Colonic mucosa (tissue), 4 donors: ENCODE data around the gene OR11H7. TPM values are rescaled to one million over a fixed set of nuclear protein-coding genes. Genes with fewer than 3 reads are reported as not detected.

Source experiments
- DNase-seq: peaks from one replicate; pipeline ENCODE4 v3.0.0-alpha.2; 2020
- H3K27ac ChIP-seq: fragments of 200-600 bp; one replicate; pipeline ENCODE4 v1.8.0; 2021
- H3K27me3 ChIP-seq: fragments of 200-600 bp; one replicate; pipeline ENCODE4 v1.8.0; 2021
- H3K36me3 ChIP-seq: fragments of 200-600 bp; one replicate; pipeline ENCODE4 v1.8.0; 2021
- H3K4me1 ChIP-seq: fragments of 200-600 bp; one replicate; pipeline ENCODE4 v1.8.0; 2021; ENCODE audit warnings: mild to moderate bottlenecking
- H3K4me3 ChIP-seq: fragments of 200-600 bp; one replicate; pipeline ENCODE4 v1.8.0; 2021
- H3K9ac ChIP-seq, 2 donors: one replicate each; pipeline ENCODE4 v1.7.0; 2013; ENCODE audit warnings: control low read depth in 2 of 2, low read depth in 2 of 2, low read length in 2 of 2
- H3K9me3 ChIP-seq: fragments of 200-600 bp; one replicate; pipeline ENCODE4 v1.8.0; 2021
- intact Hi-C: fragments of 100-400 bp; cut with DNase I; formaldehyde crosslinking; loops from one replicate; pipeline ENCODE4 v1.14.1; 2022
- total RNA-seq, 2 donors: library from RNA; stranded (reverse); fragmentation: NEBNext Ultra II Directional in 1 of 2; extraction: Animal tissue kit (Norgen Biotek cat#: 25700) in 1 of 2; gene quantifications; one replicate each; pipeline ENCODE4 v1.2.1, GENCODE V29; 2021
- TF ChIP-seq, protein P1 (sequence below): fragments of 200-600 bp; IDR thresholded peaks from one replicate; pipeline ENCODE4 v1.8.0; 2022; ENCODE audit warnings: antibody characterized with exemption, mild to moderate bottlenecking
- donor health status: healthy.
- donor health status: DM: no; HTN: no; CAD: no.
- donor health status: DM: no; HTN: no; CAD: no.

The OR11H7 gene
- not detected for total RNA-seq

DNA sequence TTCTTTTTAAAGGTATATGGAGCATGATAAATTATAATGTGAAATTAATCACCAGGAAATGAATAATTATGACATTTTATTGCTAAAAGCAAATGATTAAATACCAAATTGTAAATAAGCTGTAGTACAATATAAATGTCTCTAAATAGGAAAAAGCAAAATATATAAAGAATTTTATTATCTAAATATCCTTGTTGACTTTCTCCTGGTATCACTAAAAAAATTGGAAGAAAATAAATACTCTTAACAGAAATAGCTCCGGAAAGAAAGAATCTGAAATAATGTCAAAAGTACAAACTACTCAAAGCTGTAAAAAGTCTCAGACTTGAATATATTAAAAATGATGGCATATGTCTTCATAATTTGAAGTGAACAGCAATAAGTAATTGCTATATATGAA is at the start of gene OR11H7:
Gene OR11H7 (plus strand): TSS at position 301 of the 400 bp plus-strand sequence.
- Histone ChIP-seq H3K27ac (no peak within 1 kb of the TSS), H3K36me3 (no peaks in the 10 kb centered on the region), H3K27me3 (no peaks in the 10 kb centered on the region), H3K9me3 (no peaks in the 10 kb centered on the region), H3K9ac (no peak within 1 kb of the TSS), H3K4me3 (no peak within 1 kb of the TSS), H3K4me1 (no peaks in the 10 kb centered on the region)
- intact Hi-C loops, result no loop called here
- no peak for DNase-seq
- TF ChIP-seq, protein P1, sequence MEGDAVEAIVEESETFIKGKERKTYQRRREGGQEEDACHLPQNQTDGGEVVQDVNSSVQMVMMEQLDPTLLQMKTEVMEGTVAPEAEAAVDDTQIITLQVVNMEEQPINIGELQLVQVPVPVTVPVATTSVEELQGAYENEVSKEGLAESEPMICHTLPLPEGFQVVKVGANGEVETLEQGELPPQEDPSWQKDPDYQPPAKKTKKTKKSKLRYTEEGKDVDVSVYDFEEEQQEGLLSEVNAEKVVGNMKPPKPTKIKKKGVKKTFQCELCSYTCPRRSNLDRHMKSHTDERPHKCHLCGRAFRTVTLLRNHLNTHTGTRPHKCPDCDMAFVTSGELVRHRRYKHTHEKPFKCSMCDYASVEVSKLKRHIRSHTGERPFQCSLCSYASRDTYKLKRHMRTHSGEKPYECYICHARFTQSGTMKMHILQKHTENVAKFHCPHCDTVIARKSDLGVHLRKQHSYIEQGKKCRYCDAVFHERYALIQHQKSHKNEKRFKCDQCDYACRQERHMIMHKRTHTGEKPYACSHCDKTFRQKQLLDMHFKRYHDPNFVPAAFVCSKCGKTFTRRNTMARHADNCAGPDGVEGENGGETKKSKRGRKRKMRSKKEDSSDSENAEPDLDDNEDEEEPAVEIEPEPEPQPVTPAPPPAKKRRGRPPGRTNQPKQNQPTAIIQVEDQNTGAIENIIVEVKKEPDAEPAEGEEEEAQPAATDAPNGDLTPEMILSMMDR, result no peak

DNA sequence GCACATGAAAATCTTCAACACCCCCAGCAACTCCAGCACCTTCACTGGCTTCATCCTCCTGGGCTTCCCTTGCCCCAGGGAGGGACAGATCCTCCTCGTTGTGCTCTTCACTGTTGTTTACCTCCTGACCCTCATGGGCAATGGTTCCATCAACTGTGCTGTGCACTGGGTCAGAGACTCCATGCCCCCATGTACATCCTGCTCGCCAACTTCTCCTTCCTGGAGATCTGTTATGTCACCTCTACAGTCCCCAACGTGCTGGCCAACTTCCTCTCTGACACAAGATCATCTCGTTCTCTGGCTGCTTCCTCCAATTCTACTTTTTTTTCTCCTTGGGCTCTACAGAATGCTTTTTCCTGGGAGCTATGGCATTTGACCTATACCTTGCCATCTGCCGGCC is 49.6 kb upstream of the OR11H7 start:
- no peak for DNase-seq
- Histone ChIP-seq H3K4me3 (no peak overlapping the region), H3K9me3 (no peaks in the 10 kb centered on the region), H3K27me3 (no peaks in the 10 kb centered on the region), H3K4me1 (no peaks in the 10 kb centered on the region), H3K9ac (no peak overlapping the region), H3K36me3 (no peaks in the 10 kb centered on the region), H3K27ac (no peak overlapping the region)
- TF ChIP-seq, protein P1, result no peak
- intact Hi-C loops, result no loop called here

DNA sequence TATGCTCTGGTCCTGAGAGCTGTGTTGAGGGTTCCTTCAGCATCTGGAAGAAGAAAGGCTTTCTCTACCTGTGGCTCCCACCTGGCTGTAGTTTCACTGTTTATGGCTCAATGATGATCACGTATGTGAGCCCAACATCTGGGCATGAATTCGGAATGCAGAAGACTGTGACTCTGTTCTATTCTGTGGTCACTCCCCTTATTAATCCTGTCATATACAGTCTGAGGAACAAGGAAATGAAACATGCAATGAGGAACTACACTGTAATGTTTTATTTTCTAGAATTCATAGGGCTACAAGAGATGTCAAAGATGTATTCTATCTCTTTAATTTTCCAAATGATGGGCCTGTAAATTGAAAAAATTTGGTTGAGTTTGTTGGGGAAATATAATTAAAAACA is 48.9 kb upstream of the OR11H7 start:
- no peak overlapping the region for H3K27ac ChIP-seq

DNA sequence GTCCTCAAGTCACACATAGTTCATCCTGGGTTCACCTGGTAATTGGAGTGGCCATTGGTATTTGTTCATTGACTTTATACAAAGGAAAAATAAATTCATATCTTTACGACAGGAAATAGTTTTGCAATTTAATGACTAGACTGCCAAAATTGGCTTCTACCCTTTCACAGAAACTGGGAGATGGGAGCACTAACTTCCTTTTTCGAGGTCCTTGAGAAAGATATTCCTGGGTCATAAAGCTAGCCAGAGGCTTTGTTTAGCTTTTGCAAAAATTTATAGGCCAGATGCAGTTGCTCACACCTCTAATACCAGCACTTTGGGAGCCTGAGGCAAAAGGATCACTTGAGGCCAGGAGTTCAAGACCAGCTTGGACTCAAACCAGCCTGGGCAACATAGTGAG is 48.3 kb upstream of the OR11H7 start:
- H3K9me3 ChIP-seq, result no peaks in the 10 kb centered on the region
- H3K4me1 ChIP-seq, result no peaks in the 10 kb centered on the region
- H3K4me3 ChIP-seq, result no peak overlapping the region
- H3K36me3 ChIP-seq, result no peaks in the 10 kb centered on the region
- H3K27me3 ChIP-seq, result no peaks in the 10 kb centered on the region
- DNase-seq, result no peak
- no peak overlapping the region for H3K9ac ChIP-seq
- intact Hi-C loops, result no loop called here
- TF ChIP-seq, protein P1, result no peak
- H3K27ac ChIP-seq, result no peak overlapping the region

More for the DNA sequence above, 48.9 kb upstream of the OR11H7 start:
- Histone ChIP-seq H3K4me1 (no peaks in the 10 kb centered on the region), H3K9ac (no peak overlapping the region), H3K36me3 (no peaks in the 10 kb centered on the region), H3K9me3 (no peaks in the 10 kb centered on the region), H3K27me3 (no peaks in the 10 kb centered on the region), H3K4me3 (no peak overlapping the region)
- intact Hi-C loops, result no loop called here
- no peak for DNase-seq
- TF ChIP-seq, protein P1, result no peak

DNA sequence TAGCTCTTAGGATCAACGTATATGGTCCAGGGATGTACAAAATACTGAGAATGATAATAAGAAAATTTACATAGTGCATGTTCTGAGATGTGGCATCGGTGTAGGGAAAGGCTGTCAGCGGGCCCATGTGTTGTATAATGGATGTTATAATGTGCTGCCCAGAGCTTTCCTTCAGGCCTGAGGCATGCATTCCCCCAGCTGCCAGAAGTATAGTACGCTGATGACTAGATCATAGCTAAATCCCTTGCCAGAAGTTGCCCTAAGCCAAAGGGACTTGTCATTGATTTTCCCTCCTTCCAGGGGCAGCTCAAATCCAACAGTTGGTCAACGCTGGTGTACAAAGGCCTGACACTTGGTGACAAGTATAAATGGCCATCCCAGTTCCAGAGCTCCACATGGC is 44.6 kb upstream of the OR11H7 start:
- Histone ChIP-seq H3K9me3 (no peaks in the 10 kb centered on the region), H3K9ac (no peak overlapping the region), H3K4me3 (no peak overlapping the region), H3K27me3 (no peaks in the 10 kb centered on the region), H3K4me1 (no peaks in the 10 kb centered on the region), H3K27ac (no peak overlapping the region), H3K36me3 (no peaks in the 10 kb centered on the region)
- TF ChIP-seq, protein P1, result no peak
- DNase-seq, result no peak
- intact Hi-C loops, result no loop called here

DNA sequence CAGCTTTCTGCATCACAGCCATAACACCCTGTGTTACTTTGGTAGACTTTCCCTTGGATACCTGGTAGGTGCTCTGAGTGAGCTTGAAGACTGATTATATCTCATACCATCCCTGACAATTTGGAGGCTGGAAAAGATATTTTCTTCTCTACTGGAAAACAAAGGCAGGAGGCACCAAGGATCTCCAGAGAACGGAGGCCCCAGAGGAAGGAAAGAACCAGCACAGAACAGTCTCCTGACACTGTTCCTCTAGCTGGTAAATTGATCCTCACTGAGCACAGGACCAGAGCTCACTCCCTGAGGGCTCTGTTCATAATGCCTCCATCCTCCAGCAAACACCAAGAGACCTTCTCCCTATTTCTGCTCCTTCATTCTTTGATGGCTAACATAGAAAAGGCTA is 38.2 kb upstream of the OR11H7 start, which contains the start of gene OR11G2:
Gene OR11G2 (plus strand): TSS at position 301 of the 400 bp plus-strand sequence. CDS start 6,542 bp downstream, outside the sequence.
- Histone ChIP-seq H3K9ac (no peak within 1 kb of the TSS), H3K9me3 (no peaks in the 10 kb centered on the region), H3K27ac (no peak within 1 kb of the TSS), H3K27me3 (no peaks in the 10 kb centered on the region), H3K4me1 (no peaks in the 10 kb centered on the region), H3K4me3 (no peak within 1 kb of the TSS), H3K36me3 (no peaks in the 10 kb centered on the region)
- intact Hi-C loops, result no loop called here
- TF ChIP-seq, protein P1, result no peak
- no peak for DNase-seq
